ENCODE measurements around the gene TESK2. TPM values are rescaled to one million over a fixed set of nuclear protein-coding genes. Genes with fewer than 3 reads are reported as not detected.
"Not testable (repeated sequence)": the region's sequence is repeated elsewhere in the genome, so short reads cannot be mapped to it uniquely, and the experiment has no call there.

TESK2 gene
- total and polyA plus RNA-seq, 12 donors, result 0.77 to 2.6 (median 1.3) TPM

- Histone ChIP-seq H3K36me3 (no peaks in the 10 kb centered on the region), H3K27me3 (peaks cover 0 to 6% (median 0%) of the 10 kb centered on the region in 7 donors), H3K9me3 (no peaks in the 10 kb centered on the region), H3K4me1 (peaks cover 0 to 10% (median 0%) of the 10 kb centered on the region in 9 donors), H3K4me3 (no peak overlapping the region), H3K27ac (peak overlapping the region in 1 of 10 donors; percentile 58)
- intact Hi-C loops (cut with DNase I), result no loop called here
- WGBS, 2 donors, result 83% methylated on average over 5 of the region's 5 CpGs
- no peak for DNase-seq
- no peak for TF ChIP-seq CTCF (IDR thresholded peaks at IDR 0.05)
- ATAC-seq, result no peak
Observed at GRCh38 chr1:45531873-45532272, 40.9 kb upstream of the TESK2 start.

- intact Hi-C loops (cut with DNase I), result no loop called here
- H3K9me3 ChIP-seq, result no peaks in the 10 kb centered on the region
- 95 to 97% methylated on average over 11 of the region's 11 CpGs for WGBS, 2 donors
Observed at GRCh38 chr1:45530632-45531135, 39.7 kb upstream of the TESK2 start.

GRCh38 chr1:45526135-45526644, 35.2 kb upstream of the TESK2 start:
- ATAC-seq, result no peak
- WGBS, 2 donors, result 88 to 96% methylated on average over 1 of the region's 1 CpG

More at GRCh38 chr1:45530632-45531135, 39.7 kb upstream of the TESK2 start:
- Histone ChIP-seq H3K36me3 (no peaks in the 10 kb centered on the region), H3K27ac (no peak overlapping the region), H3K4me3 (no peak overlapping the region), H3K27me3 (peaks cover 0 to 7% (median 0%) of the 10 kb centered on the region in 7 donors), H3K4me1 (peaks cover 0 to 10% (median 0%) of the 10 kb centered on the region in 9 donors)
- no peak for DNase-seq
- TF ChIP-seq CTCF (IDR thresholded peaks at IDR 0.05), result no peak
- ATAC-seq, result no peak

GRCh38 chr1:45523975-45524374, 33.0 kb upstream of the TESK2 start:
- intact Hi-C loops (cut with DNase I), result loop anchor here in 1 of 10 donors (2.0 to 5.0 kb wide), 2 partner anchors 27 to 163 kb away; partner anchors contain the start of genes AKR1A1, GPBP1L1 and TMEM69
- 87 to 90% methylated on average over 10 of the region's 10 CpGs for WGBS, 2 donors

More at GRCh38 chr1:45526135-45526644, 35.2 kb upstream of the TESK2 start:
- Histone ChIP-seq H3K9me3 (no peaks in the 10 kb centered on the region), H3K27me3 (peaks cover 0 to 7% (median 0%) of the 10 kb centered on the region in 7 donors), H3K36me3 (no peaks in the 10 kb centered on the region), H3K4me3 (no peak overlapping the region), H3K27ac (no peak overlapping the region), H3K4me1 (peaks cover 0 to 9% (median 5%) of the 10 kb centered on the region in 9 donors)
- TF ChIP-seq CTCF (IDR thresholded peaks at IDR 0.05), result no peak
- intact Hi-C loops (cut with DNase I), result no loop called here
- DNase-seq, result no peak

GRCh38 chr1:45523516-45523915, 32.6 kb upstream of the TESK2 start:
- H3K27ac ChIP-seq, H3K36me3 ChIP-seq, H3K4me3 ChIP-seq, H3K9me3 ChIP-seq, DNase-seq, ATAC-seq, H3K27me3 ChIP-seq: not testable (repeated sequence)
- intact Hi-C loops (cut with DNase I), result loop anchor here in 1 of 10 donors (2.0 to 5.0 kb wide), 2 partner anchors 27 to 164 kb away; partner anchors contain the start of genes AKR1A1, GPBP1L1 and TMEM69
- WGBS, 2 donors, result 60 to 72% methylated on average over 2 of the region's 2 CpGs
- peaks cover 2 to 30% (median 18%) of the 10 kb centered on the region in 9 donors for H3K4me1 ChIP-seq

More at GRCh38 chr1:45523975-45524374, 33.0 kb upstream of the TESK2 start:
- ATAC-seq, DNase-seq, H3K9me3 ChIP-seq, H3K27me3 ChIP-seq, H3K27ac ChIP-seq, H3K36me3 ChIP-seq, H3K4me3 ChIP-seq: not testable (repeated sequence)
- peaks cover 2 to 26% (median 13%) of the 10 kb centered on the region in 9 donors for H3K4me1 ChIP-seq

Data from heart right ventricle (tissue), 16 donors.